ENCODE measurements around the gene CALHM4. TPM values are rescaled to one million over a fixed set of nuclear protein-coding genes. Genes with fewer than 3 reads are reported as not detected.
"Not testable (repeated sequence)": the region's sequence is repeated elsewhere in the genome, so short reads cannot be mapped to it uniquely, and the experiment has no call there.

Gene CALHM4
- total and polyA plus RNA-seq, 2 donors (not counting 1 experiment from before 2014, with no cell fraction given) = not detected

- Histone ChIP-seq H3K9ac (ENCODE audit: insufficient read depth, low read length) (no peak overlapping the region), H3K4me1 (ENCODE audit: control insufficient read depth, extremely low read depth, insufficient read depth, low read length) (no peaks in the 10 kb centered on the region)
- TF ChIP-seq CTCF (conservative IDR thresholded peaks at IDR 0.05 in 1 of 2, IDR thresholded peaks at IDR 0.05 in 1 of 2; ENCODE audit: low read depth in 1 of 2, low read length in 2 of 2) (no peak), EZH2 (IDR thresholded peaks at IDR 0.05; ENCODE audit: low read length, missing control alignments) (no peak)
Observed at GRCh38 chr6:116596815-116597214, 43.3 kb downstream of the CALHM4 start.

GRCh38 chr6:116603916-116604315, 50.4 kb downstream of the CALHM4 start:
- not testable (repeated sequence) for H4K20me1 ChIP-seq (ENCODE audit: control insufficient read depth, extremely low read depth, insufficient read depth, low read length); H3K4me3 ChIP-seq (replicated peaks in 1 of 4; ENCODE audit: control extremely low read depth in 1 of 4, insufficient read depth in 1 of 4, low read depth in 3 of 4, low read length in 4 of 4); H3K79me2 ChIP-seq (ENCODE audit: control insufficient read depth, insufficient read depth, low read length); H3K9me3 ChIP-seq (ENCODE audit: control insufficient read depth, insufficient read depth, low read depth, low read length); H3K27ac ChIP-seq (ENCODE audit: insufficient read depth, low read length); H3K27me3 ChIP-seq (ENCODE audit: control insufficient read depth, insufficient read depth, low read length); H3K4me2 ChIP-seq (ENCODE audit: extremely low read depth, insufficient read depth, low read length); H2AFZ ChIP-seq (ENCODE audit: low read length); DNase-seq (ENCODE audit: low read depth in 2 of 2); H3K4me1 ChIP-seq (ENCODE audit: control insufficient read depth, extremely low read depth, insufficient read depth, low read length); H3K36me3 ChIP-seq (ENCODE audit: control insufficient read depth, insufficient read depth, low read length); H3K9ac ChIP-seq (ENCODE audit: insufficient read depth, low read length)

More at GRCh38 chr6:116596815-116597214, 43.3 kb downstream of the CALHM4 start:
- Histone ChIP-seq H3K27ac (ENCODE audit: insufficient read depth, low read length) (no peak overlapping the region), H4K20me1 (ENCODE audit: control insufficient read depth, extremely low read depth, insufficient read depth, low read length) (no peaks in the 10 kb centered on the region), H3K36me3 (ENCODE audit: control insufficient read depth, insufficient read depth, low read length) (no peaks in the 10 kb centered on the region), H3K27me3 (ENCODE audit: control insufficient read depth, insufficient read depth, low read length) (no peaks in the 10 kb centered on the region), H3K4me2 (ENCODE audit: extremely low read depth, insufficient read depth, low read length) (no peak overlapping the region), H3K79me2 (ENCODE audit: control insufficient read depth, insufficient read depth, low read length) (no peaks in the 10 kb centered on the region), H3K4me3 (replicated peaks in 1 of 4; ENCODE audit: control extremely low read depth in 1 of 4, insufficient read depth in 1 of 4, low read depth in 3 of 4, low read length in 4 of 4) (no peak overlapping the region), H2AFZ (ENCODE audit: low read length) (no peak overlapping the region), H3K9me3 (ENCODE audit: control insufficient read depth, insufficient read depth, low read depth, low read length) (no peaks in the 10 kb centered on the region)
- peak; percentile 16 to 35 for DNase-seq (ENCODE audit: low read depth in 2 of 2)

- not testable (repeated sequence) for DNase-seq (ENCODE audit: low read depth in 2 of 2); H3K4me2 ChIP-seq (ENCODE audit: extremely low read depth, insufficient read depth, low read length); H2AFZ ChIP-seq (ENCODE audit: low read length); H3K36me3 ChIP-seq (ENCODE audit: control insufficient read depth, insufficient read depth, low read length); H3K9ac ChIP-seq (ENCODE audit: insufficient read depth, low read length); H3K4me3 ChIP-seq (replicated peaks in 1 of 4; ENCODE audit: control extremely low read depth in 1 of 4, insufficient read depth in 1 of 4, low read depth in 3 of 4, low read length in 4 of 4); H3K79me2 ChIP-seq (ENCODE audit: control insufficient read depth, insufficient read depth, low read length); H3K27me3 ChIP-seq (ENCODE audit: control insufficient read depth, insufficient read depth, low read length); H3K9me3 ChIP-seq (ENCODE audit: control insufficient read depth, insufficient read depth, low read depth, low read length); H3K27ac ChIP-seq (ENCODE audit: insufficient read depth, low read length); H4K20me1 ChIP-seq (ENCODE audit: control insufficient read depth, extremely low read depth, insufficient read depth, low read length); H3K4me1 ChIP-seq (ENCODE audit: control insufficient read depth, extremely low read depth, insufficient read depth, low read length)
Observed at GRCh38 chr6:116604868-116605267, 51.3 kb downstream of the CALHM4 start.

GRCh38 chr6:116605935-116606334, 52.4 kb downstream of the CALHM4 start:
- TF ChIP-seq EZH2 (IDR thresholded peaks at IDR 0.05; ENCODE audit: low read length, missing control alignments) (no peak), CTCF (conservative IDR thresholded peaks at IDR 0.05 in 1 of 2, IDR thresholded peaks at IDR 0.05 in 1 of 2; ENCODE audit: low read depth in 1 of 2, low read length in 2 of 2) (no peak)
- Histone ChIP-seq H3K4me1 (ENCODE audit: control insufficient read depth, extremely low read depth, insufficient read depth, low read length) (no peaks in the 10 kb centered on the region), H3K27me3 (ENCODE audit: control insufficient read depth, insufficient read depth, low read length) (no peaks in the 10 kb centered on the region), H2AFZ (ENCODE audit: low read length) (no peak overlapping the region), H3K9me3 (ENCODE audit: control insufficient read depth, insufficient read depth, low read depth, low read length) (no peaks in the 10 kb centered on the region), H4K20me1 (ENCODE audit: control insufficient read depth, extremely low read depth, insufficient read depth, low read length) (no peaks in the 10 kb centered on the region), H3K4me3 (replicated peaks in 1 of 4; ENCODE audit: control extremely low read depth in 1 of 4, insufficient read depth in 1 of 4, low read depth in 3 of 4, low read length in 4 of 4) (no peak overlapping the region), H3K79me2 (ENCODE audit: control insufficient read depth, insufficient read depth, low read length) (no peaks in the 10 kb centered on the region), H3K4me2 (ENCODE audit: extremely low read depth, insufficient read depth, low read length) (no peak overlapping the region), H3K27ac (ENCODE audit: insufficient read depth, low read length) (no peak overlapping the region), H3K9ac (ENCODE audit: insufficient read depth, low read length) (no peak overlapping the region), H3K36me3 (ENCODE audit: control insufficient read depth, insufficient read depth, low read length) (no peaks in the 10 kb centered on the region)
- no peak for DNase-seq (ENCODE audit: low read depth in 2 of 2)

Other genes with a start within 250 kb of the CALHM4 start
- gene DSE, start 182.8 kb upstream of the CALHM4 start, total RNA-seq = 89.2 and 106 TPM in 2 replicates
- gene DSE, start 182.8 kb upstream of the CALHM4 start, polyA plus RNA-seq = 29.0 and 71.0 TPM in 2 replicates
- 0.33 and 1.0 TPM in 2 replicates for gene CALHM6, start 92.4 kb upstream of the CALHM4 start, total RNA-seq
- 0.18 and 1.3 TPM in 2 replicates for gene CALHM6, start 92.4 kb upstream of the CALHM4 start, polyA plus RNA-seq
- gene CALHM5, start 42.1 kb upstream of the CALHM4 start, total RNA-seq = 4.1 and 4.4 TPM in 2 replicates
- 3.2 and 8.3 TPM in 2 replicates for gene CALHM5, start 42.1 kb upstream of the CALHM4 start, polyA plus RNA-seq
- under 0.01 TPM in 2 replicates for gene TRAPPC3L, start 8.1 kb upstream of the CALHM4 start, total RNA-seq
- gene TRAPPC3L, start 8.1 kb upstream of the CALHM4 start, polyA plus RNA-seq = 0.02 and 0.05 TPM in 2 replicates
- gene RWDD1, start 17.8 kb downstream of the CALHM4 start, total RNA-seq = 21.1 and 22.8 TPM in 2 replicates
- gene RWDD1, start 17.8 kb downstream of the CALHM4 start, polyA plus RNA-seq = 53.8 and 60.3 TPM in 2 replicates
- gene RSPH4A, start 62.7 kb downstream of the CALHM4 start, total RNA-seq = under 0.01 and 0.17 TPM in 2 replicates
- 0.14 and 0.18 TPM in 2 replicates for gene RSPH4A, start 62.7 kb downstream of the CALHM4 start, polyA plus RNA-seq
- gene ZUP1, start 115.0 kb downstream of the CALHM4 start, total RNA-seq = 16.9 and 17.0 TPM in 2 replicates
- gene ZUP1, start 115.0 kb downstream of the CALHM4 start, polyA plus RNA-seq = 6.7 and 10.0 TPM in 2 replicates
- 10.0 and 11.6 TPM in 2 replicates for gene KPNA5, start 127.5 kb downstream of the CALHM4 start, total RNA-seq
- 5.2 and 7.9 TPM in 2 replicates for gene KPNA5, start 127.5 kb downstream of the CALHM4 start, polyA plus RNA-seq
- gene FAM162B, start 212.0 kb downstream of the CALHM4 start, total RNA-seq = 13.1 and 16.2 TPM in 2 replicates
- 8.8 and 35.0 TPM in 2 replicates for gene FAM162B, start 212.0 kb downstream of the CALHM4 start, polyA plus RNA-seq

All from fibroblast of lung (primary cell).